IMR-90 (cell line): ENCODE data around the gene SLC5A10. TPM values are rescaled to one million over a fixed set of nuclear protein-coding genes. Genes with fewer than 3 reads are reported as not detected.

Experiments
- ATAC-seq: fragments of 200-7000 bp; cut with Tn5 transposase; 2 replicates; pipeline ENCODE4 v1.9.1; 2020; ENCODE audit warnings: low read depth, mild to moderate bottlenecking, moderate library complexity
- BruUV-seq: library from RNA; stranded (reverse); fragments of 400-500 nt; replicated peaks from 2 replicates; lab custom pipeline; 2021; lab: Mats Ljungman, UMichigan
- CTCF ChIA-PET: fragments of 300-600 bp; formaldehyde crosslinking; extraction: SDS; loops from one replicate; lab custom pipeline; 2021; ENCODE audit warnings: antibody characterized with exemption; lab: Yijun Ruan, JAX
- POLR2A ChIA-PET: fragments of 300-600 bp; sonication (Branson Sonifier 250); formaldehyde crosslinking; loops from one replicate; lab custom pipeline; 2022; ENCODE audit warnings: antibody characterized with exemption; ENCODE audit not compliant: unreplicated experiment; lab: Charles Lee
- DNase-seq: peaks from one replicate; pipeline ENCODE4 v3.0.0; 2013
- H2AFZ ChIP-seq: replicated peaks from 2 replicates; pipeline ENCODE3; 2013; ENCODE audit warnings: low read length, mild to moderate bottlenecking; ENCODE audit not compliant: poor library complexity
- H2AK5ac ChIP-seq: 2 replicates; pipeline ENCODE4 v1.6.1; 2013; ENCODE audit warnings: low read depth, low read length, inconsistent platforms
- H2AK9ac ChIP-seq: replicated peaks from 2 replicates; pipeline ENCODE3; 2013; ENCODE audit warnings: mild to moderate bottlenecking, low read depth, low read length, moderate library complexity; ENCODE audit not compliant: poor library complexity
- H2BK120ac ChIP-seq: 2 replicates; pipeline ENCODE4 v1.6.1; 2013; ENCODE audit warnings: low read depth, low read length, inconsistent platforms
- H2BK15ac ChIP-seq: 3 replicates; pipeline ENCODE4 v1.6.1; 2013; ENCODE audit warnings: low read depth, low read length, inconsistent platforms
- H2BK20ac ChIP-seq: 2 replicates; pipeline ENCODE4 v1.6.1; 2013; ENCODE audit warnings: low read depth, mild to moderate bottlenecking, inconsistent platforms, low read length, moderate library complexity
- H2BK5ac ChIP-seq: 2 replicates; pipeline ENCODE4 v1.6.1; 2013; ENCODE audit warnings: mild to moderate bottlenecking, low read depth, low read length, inconsistent platforms; ENCODE audit not compliant: poor library complexity, severe bottlenecking
- H3K14ac ChIP-seq: replicated peaks from 2 replicates; pipeline ENCODE4 v1.6.1; 2013; ENCODE audit warnings: low read depth, low read length, inconsistent platforms
- H3K18ac ChIP-seq: 2 replicates; pipeline ENCODE4 v1.6.1; 2013; ENCODE audit warnings: low read depth, low read length, control low read depth
- H3K23ac ChIP-seq: 2 replicates; pipeline ENCODE4 v1.6.1; 2013; ENCODE audit warnings: low read depth, low read length, inconsistent platforms
- H3K27ac ChIP-seq: 2 replicates; pipeline ENCODE4 v1.5.1; 2013; ENCODE audit warnings: mild to moderate bottlenecking, control low read depth, low read length; ENCODE audit not compliant: insufficient read depth
- H3K27me3 ChIP-seq: 2 replicates; pipeline ENCODE4 v1.6.1; 2013; ENCODE audit warnings: low read length; ENCODE audit not compliant: control insufficient read depth, insufficient read depth
- H3K36me3 ChIP-seq: 2 replicates; pipeline ENCODE4 v1.6.1; 2013; ENCODE audit warnings: low read length, mixed read lengths; ENCODE audit not compliant: control insufficient read depth, insufficient read depth
- H3K4ac ChIP-seq: 2 replicates; pipeline ENCODE4 v1.6.1; 2013; ENCODE audit warnings: low read depth, low read length, inconsistent platforms
- H3K4me1 ChIP-seq: 2 replicates; pipeline ENCODE4 v1.6.1; 2013; ENCODE audit warnings: low read length, mixed read lengths; ENCODE audit not compliant: control insufficient read depth, insufficient read depth
- H3K4me2 ChIP-seq: 2 replicates; pipeline ENCODE4 v1.6.1; 2013; ENCODE audit warnings: low read depth, mild to moderate bottlenecking, control low read depth, low read length, moderate library complexity
- H3K4me3 ChIP-seq: 2 replicates; pipeline ENCODE4 v1.5.1; 2013; ENCODE audit warnings: low read depth, mild to moderate bottlenecking, control low read depth, low read length, moderate library complexity; ENCODE audit not compliant: insufficient read depth
- H3K56ac ChIP-seq: 2 replicates; pipeline ENCODE4 v1.6.1; 2013; ENCODE audit warnings: low read length, inconsistent platforms; ENCODE audit not compliant: insufficient read depth; ENCODE audit errors: extremely low read depth
- H3K79me1 ChIP-seq, 2 experiments: 2 replicates each; pipeline ENCODE4 v1.6.1; 2013; ENCODE audit warnings: low read length in 2 of 2, inconsistent platforms in 1 of 2, low read depth in 1 of 2
- H3K9ac ChIP-seq: 2 replicates; pipeline ENCODE4 v1.6.1; 2013; ENCODE audit warnings: low read depth, low read length, control low read depth
- H3K9me1 ChIP-seq: 2 replicates; pipeline ENCODE4 v1.6.1; 2013; ENCODE audit warnings: low read length, inconsistent platforms; ENCODE audit not compliant: insufficient read depth
- H3K9me3 ChIP-seq: 2 replicates; pipeline ENCODE4 v1.6.1; 2013; ENCODE audit warnings: low read length; ENCODE audit not compliant: control insufficient read depth, insufficient read depth
- H4K20me1 ChIP-seq: 2 replicates; pipeline ENCODE4 v1.6.1; 2013; ENCODE audit warnings: low read length, inconsistent platforms; ENCODE audit not compliant: insufficient read depth
- H4K5ac ChIP-seq: 2 replicates; pipeline ENCODE4 v1.6.1; 2013; ENCODE audit warnings: mild to moderate bottlenecking, low read depth, low read length, control low read depth
- H4K8ac ChIP-seq, 2 experiments: 2 replicates each; pipeline ENCODE4 v1.6.1; 2013; ENCODE audit warnings: low read depth in 2 of 2, low read length in 2 of 2, control low read depth in 1 of 2, inconsistent platforms in 1 of 2
- H4K91ac ChIP-seq: 2 replicates; pipeline ENCODE4 v1.6.1; 2013; ENCODE audit warnings: low read depth, low read length, inconsistent platforms; ENCODE audit not compliant: insufficient read depth
- BHLHE40 ChIP-seq: fragments of 150-350 bp; IDR thresholded peaks from 2 replicates; pipeline ENCODE4 v1.6.1; 2016; ENCODE audit warnings: mild to moderate bottlenecking, low read depth, low read length
- CEBPB ChIP-seq: IDR thresholded peaks from 2 replicates; pipeline ENCODE4 v1.6.1; 2012; ENCODE audit warnings: low read depth, low read length, improper control_type of control experiment
- CHD1 ChIP-seq: IDR thresholded peaks from 2 replicates; pipeline ENCODE4 v1.6.1; 2012; ENCODE audit warnings: low read depth, low read length, improper control_type of control experiment
- FOS ChIP-seq: fragments of 150-350 bp; IDR thresholded peaks from 2 replicates; pipeline ENCODE4 v1.6.1; 2016; ENCODE audit warnings: low read depth, low read length
- MAFK ChIP-seq: IDR thresholded peaks from 2 replicates; pipeline ENCODE4 v1.6.1; 2012; ENCODE audit warnings: low read depth, low read length, improper control_type of control experiment
- MAZ ChIP-seq: IDR thresholded peaks from 2 replicates; pipeline ENCODE4 v1.6.1; 2012; ENCODE audit warnings: low read depth, mild to moderate bottlenecking, low read length, improper control_type of control experiment, moderate library complexity, borderline replicate concordance
- MXI1 ChIP-seq: IDR thresholded peaks from 2 replicates; pipeline ENCODE4 v1.6.1; 2012; ENCODE audit warnings: low read depth, mild to moderate bottlenecking, low read length, moderate library complexity, borderline replicate concordance
- NFE2L2 ChIP-seq: fragments of 150-350 bp; IDR thresholded peaks from 2 replicates; pipeline ENCODE4 v1.6.1; 2016; ENCODE audit warnings: low read depth, mild to moderate bottlenecking, low read length
- POLR2A ChIP-seq: IDR thresholded peaks from 2 replicates; pipeline ENCODE4 v1.6.1; 2012; ENCODE audit warnings: mild to moderate bottlenecking, low read depth, low read length
- RAD21 ChIP-seq: IDR thresholded peaks from 2 replicates; pipeline ENCODE4 v1.6.1; 2012; ENCODE audit warnings: low read length, improper control_type of control experiment
- RCOR1 ChIP-seq: IDR thresholded peaks from 2 replicates; pipeline ENCODE4 v1.6.1; 2012; ENCODE audit warnings: mild to moderate bottlenecking, low read length, improper control_type of control experiment; ENCODE audit not compliant: insufficient replicate concordance
- RFX5 ChIP-seq: IDR thresholded peaks from 2 replicates; pipeline ENCODE4 v1.8.0; 2012; ENCODE audit warnings: low read depth, mild to moderate bottlenecking, low read length, moderate library complexity
- SMC3 ChIP-seq: fragments of 150-350 bp; IDR thresholded peaks from 2 replicates; pipeline ENCODE4 v1.6.1; 2016; ENCODE audit warnings: low read depth, mild to moderate bottlenecking, antibody characterized with exemption, low read length, moderate library complexity
- WGBS, 2 experiments: methylation state at CpG; one replicate each; pipeline versions ENCODE4 v1.1.5 to v1.1.7; 2013; ENCODE audit warnings: missing lambda C conversion rate in 2 of 2; ENCODE audit not compliant: insufficient read length in 1 of 2; ENCODE audit errors: extremely low coverage in 2 of 2; 5-methylcytosine and 5-hydroxymethylcytosine counted together
- dilution Hi-C: fragments of 300-500 bp; cut with HindIII; formaldehyde crosslinking; loops from one replicate; pipeline ENCODE4 v1.14.3; 2018; ENCODE audit warnings: low sequenced_read_pairs; ENCODE audit not compliant: unreplicated experiment
- in situ Hi-C: fragments of 300-500 bp; cut with MboI; formaldehyde crosslinking; loops from 3 replicates; pipeline ENCODE4 v1.14.3; 2019; ENCODE audit warnings: low sequenced_read_pairs, inconsistent platforms, mixed read lengths
- intact Hi-C: fragments of 100-400 bp; cut with micrococcal nuclease; formaldehyde crosslinking; loops from 2 replicates; pipeline ENCODE4 v1.10.0; 2022
- polyA plus RNA-seq, 3 experiments: library from polyadenylated mRNA; depleted of rRNA; stranded (reverse); fragments of >200 nt; gene quantifications; 2 replicates each; pipeline ENCODE4 v1.2.3, GENCODE V29; 2012; ENCODE audit warnings: low replicate concordance in 1 of 3
- total RNA-seq: library from RNA; depleted of rRNA; stranded (reverse); fragments of >200 nt; gene quantifications from 2 replicates; pipeline ENCODE4 v1.2.3, GENCODE V29; 2012
- TF ChIP-seq, protein P1 (sequence below): fragments of 150-350 bp; IDR thresholded peaks from 2 replicates; pipeline ENCODE4 v1.6.1; 2016; ENCODE audit warnings: low read depth, mild to moderate bottlenecking, low read length, moderate library complexity, borderline replicate concordance
- TF ChIP-seq, protein P2 (sequence below): conservative IDR thresholded peaks from 2 replicates; pipeline ENCODE4 v1.5.1; 2012; ENCODE audit warnings: mild to moderate bottlenecking, low read depth, low read length, improper control_type of control experiment
- TF ChIP-seq, protein P3 (sequence below): fragments of 150-350 bp; IDR thresholded peaks from 2 replicates; pipeline ENCODE4 v1.6.1; 2017; ENCODE audit warnings: mild to moderate bottlenecking, antibody characterized with exemption, low read length, low read depth

The SLC5A10 gene
- total and polyA plus RNA-seq, 2 of the 4 experiments (the other 2 are of a cell fraction) = not detected

DNA sequence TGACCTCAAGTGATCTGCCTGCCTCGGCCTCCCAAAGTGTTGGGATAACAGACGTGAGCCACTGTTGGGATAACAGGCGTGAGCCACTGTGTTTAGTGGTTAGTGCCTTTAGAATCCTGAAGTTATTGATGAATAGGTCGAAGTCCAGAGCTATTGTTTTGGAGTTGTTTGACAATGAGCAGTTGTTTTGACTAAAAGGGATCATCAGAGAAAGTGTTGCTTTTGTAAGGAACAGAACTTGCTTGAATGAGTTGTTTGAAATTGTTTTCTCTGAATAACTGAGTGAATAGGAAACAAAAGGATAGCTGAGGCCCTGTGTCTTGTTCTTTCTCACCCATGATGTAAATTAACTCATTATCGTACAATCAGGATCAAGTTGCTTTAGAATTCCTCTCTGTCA is 47.5 kb upstream of the SLC5A10 start:
- ATAC-seq = no peak

More for the DNA sequence above, 47.5 kb upstream of the SLC5A10 start:
- Histone ChIP-seq H3K4me3 (no peak overlapping the region), H3K9ac (no peak overlapping the region), H2BK20ac (no peak overlapping the region), H2BK120ac (no peak overlapping the region), H3K9me3 (no peaks in the 10 kb centered on the region), H3K23ac (no peak overlapping the region), H4K91ac (no peak overlapping the region), H3K56ac (no peak overlapping the region), H3K27me3 (no peaks in the 10 kb centered on the region), H3K14ac (no peak overlapping the region), H2AK9ac (no peak overlapping the region), H4K20me1 (no peaks in the 10 kb centered on the region), H2BK15ac (no peak overlapping the region), H2BK5ac (no peak overlapping the region), H2AK5ac (no peak overlapping the region), H4K8ac (no peak overlapping the region), H3K4me2 (no peak overlapping the region), H3K4me1 (no peaks in the 10 kb centered on the region), H4K5ac (no peak overlapping the region), H3K79me1 (peaks cover 11 to 16% of the 10 kb centered on the region in 2 experiments), H3K9me1 (peaks cover 7% of the 10 kb centered on the region; the same call in 1 of the 2 replicates), H2AFZ (no peak overlapping the region), H3K18ac (no peak overlapping the region), H3K4ac (no peak overlapping the region), H3K36me3 (peaks cover 19% of the 10 kb centered on the region), H3K27ac (no peak overlapping the region)
- WGBS, 2 experiments = 76% methylated on average over 3 of the region's 5 CpGs; no CpG with 5 or more reads in 1 of the 2 experiments
- BruUV-seq = no TSS peak
- dilution Hi-C loops (no loop called here), in situ Hi-C loops (no loop called here), intact Hi-C loops (no loop called here)
- ChIA-PET CTCF (no interaction called here), POLR2A (no interaction called here)
- TF ChIP-seq, protein P1, sequence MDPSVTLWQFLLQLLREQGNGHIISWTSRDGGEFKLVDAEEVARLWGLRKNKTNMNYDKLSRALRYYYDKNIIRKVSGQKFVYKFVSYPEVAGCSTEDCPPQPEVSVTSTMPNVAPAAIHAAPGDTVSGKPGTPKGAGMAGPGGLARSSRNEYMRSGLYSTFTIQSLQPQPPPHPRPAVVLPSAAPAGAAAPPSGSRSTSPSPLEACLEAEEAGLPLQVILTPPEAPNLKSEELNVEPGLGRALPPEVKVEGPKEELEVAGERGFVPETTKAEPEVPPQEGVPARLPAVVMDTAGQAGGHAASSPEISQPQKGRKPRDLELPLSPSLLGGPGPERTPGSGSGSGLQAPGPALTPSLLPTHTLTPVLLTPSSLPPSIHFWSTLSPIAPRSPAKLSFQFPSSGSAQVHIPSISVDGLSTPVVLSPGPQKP = no peak
- TF ChIP-seq SMC3 (no peak), FOS (no peak), RFX5 (no peak), BHLHE40 (no peak), CHD1 (no peak), MAZ (no peak), RCOR1 (no peak), RAD21 (no peak), MXI1 (no peak), MAFK (no peak), POLR2A (no peak), CEBPB (no peak), NFE2L2 (no peak)
- TF ChIP-seq, protein P2, sequence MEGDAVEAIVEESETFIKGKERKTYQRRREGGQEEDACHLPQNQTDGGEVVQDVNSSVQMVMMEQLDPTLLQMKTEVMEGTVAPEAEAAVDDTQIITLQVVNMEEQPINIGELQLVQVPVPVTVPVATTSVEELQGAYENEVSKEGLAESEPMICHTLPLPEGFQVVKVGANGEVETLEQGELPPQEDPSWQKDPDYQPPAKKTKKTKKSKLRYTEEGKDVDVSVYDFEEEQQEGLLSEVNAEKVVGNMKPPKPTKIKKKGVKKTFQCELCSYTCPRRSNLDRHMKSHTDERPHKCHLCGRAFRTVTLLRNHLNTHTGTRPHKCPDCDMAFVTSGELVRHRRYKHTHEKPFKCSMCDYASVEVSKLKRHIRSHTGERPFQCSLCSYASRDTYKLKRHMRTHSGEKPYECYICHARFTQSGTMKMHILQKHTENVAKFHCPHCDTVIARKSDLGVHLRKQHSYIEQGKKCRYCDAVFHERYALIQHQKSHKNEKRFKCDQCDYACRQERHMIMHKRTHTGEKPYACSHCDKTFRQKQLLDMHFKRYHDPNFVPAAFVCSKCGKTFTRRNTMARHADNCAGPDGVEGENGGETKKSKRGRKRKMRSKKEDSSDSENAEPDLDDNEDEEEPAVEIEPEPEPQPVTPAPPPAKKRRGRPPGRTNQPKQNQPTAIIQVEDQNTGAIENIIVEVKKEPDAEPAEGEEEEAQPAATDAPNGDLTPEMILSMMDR = no peak
- TF ChIP-seq, protein P3, sequence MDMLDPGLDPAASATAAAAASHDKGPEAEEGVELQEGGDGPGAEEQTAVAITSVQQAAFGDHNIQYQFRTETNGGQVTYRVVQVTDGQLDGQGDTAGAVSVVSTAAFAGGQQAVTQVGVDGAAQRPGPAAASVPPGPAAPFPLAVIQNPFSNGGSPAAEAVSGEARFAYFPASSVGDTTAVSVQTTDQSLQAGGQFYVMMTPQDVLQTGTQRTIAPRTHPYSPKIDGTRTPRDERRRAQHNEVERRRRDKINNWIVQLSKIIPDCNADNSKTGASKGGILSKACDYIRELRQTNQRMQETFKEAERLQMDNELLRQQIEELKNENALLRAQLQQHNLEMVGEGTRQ = no peak
- no peak for DNase-seq
